NCI-H748 (cell line): ENCODE data around the gene DRAXIN.
A peak's percentile ranks its signal among the peaks of the same experiment; 100 is the strongest.

Source experiments
- DNase-seq: peaks from one replicate; lab custom pipeline; 2025; ENCODE audit not compliant: unreplicated experiment; lab: John Stamatoyannopoulos, UW

DRAXIN gene

DNA sequence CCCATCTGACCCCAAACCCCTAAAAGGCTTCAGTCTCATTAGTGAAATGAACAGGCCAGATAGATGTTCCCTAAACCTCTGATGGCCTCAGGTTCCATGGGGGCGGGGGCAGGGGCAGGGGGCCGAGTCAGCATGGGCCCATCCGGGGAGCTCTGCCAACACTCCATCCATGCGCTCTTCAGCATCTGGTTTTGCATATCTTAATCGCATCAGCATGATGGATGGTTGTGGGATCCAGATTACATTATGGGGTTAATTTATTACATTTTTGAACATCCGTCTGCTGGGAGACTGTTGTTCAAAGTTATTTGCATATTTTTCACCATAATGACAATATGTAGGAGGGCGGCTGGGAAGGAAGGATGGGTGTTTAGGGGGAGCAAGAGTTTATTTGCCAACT, 7.4 kb upstream of the DRAXIN start:
- DNase-seq = no peak

DNA sequence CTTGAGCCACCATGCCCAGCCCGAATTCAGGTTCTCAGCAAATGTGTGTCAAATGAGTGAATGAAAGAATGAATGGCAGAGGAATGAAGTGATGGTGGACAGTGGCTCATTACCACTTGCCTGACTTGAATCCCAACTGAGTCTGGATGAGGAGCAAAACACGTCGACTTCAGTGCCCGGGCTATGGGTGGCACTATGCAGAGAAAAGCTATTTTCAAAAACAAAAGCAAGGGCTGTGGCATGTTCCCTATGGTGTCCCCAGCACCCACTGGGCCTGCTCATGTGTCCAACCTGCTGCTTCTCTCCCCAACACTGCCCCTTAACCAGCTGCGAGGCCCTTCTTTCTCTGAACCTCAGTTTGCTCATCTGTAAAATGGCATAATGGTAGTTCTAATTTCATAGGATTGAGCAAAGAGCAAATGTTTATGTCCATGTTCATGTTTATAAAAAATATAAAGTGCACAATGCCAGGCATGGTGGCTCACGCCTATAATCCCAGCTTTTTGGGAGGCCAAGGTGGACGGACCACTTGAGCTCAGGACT, 6.2 kb upstream of the DRAXIN start:
- DNase-seq = no peak

DNA sequence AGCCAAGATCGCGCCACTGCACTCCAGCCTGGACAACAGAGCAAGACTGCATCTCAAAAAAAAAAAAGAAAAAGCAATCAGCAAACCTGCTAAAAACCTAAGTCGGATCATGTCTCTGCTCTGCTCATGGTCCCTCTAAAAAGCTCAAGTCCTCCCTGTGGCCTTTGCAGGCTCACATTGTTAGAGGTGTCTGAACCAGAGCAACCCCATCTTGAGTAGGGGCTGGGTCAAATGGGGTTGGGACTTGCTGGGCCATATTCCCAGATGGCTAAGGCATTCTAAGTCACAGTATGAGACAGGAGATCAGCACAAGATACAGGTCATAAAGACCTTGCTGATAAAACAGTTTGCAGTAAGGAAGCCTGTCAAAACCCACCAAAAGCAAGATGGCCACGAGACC, 3.0 kb upstream of the DRAXIN start:
- no peak for DNase-seq

DNA sequence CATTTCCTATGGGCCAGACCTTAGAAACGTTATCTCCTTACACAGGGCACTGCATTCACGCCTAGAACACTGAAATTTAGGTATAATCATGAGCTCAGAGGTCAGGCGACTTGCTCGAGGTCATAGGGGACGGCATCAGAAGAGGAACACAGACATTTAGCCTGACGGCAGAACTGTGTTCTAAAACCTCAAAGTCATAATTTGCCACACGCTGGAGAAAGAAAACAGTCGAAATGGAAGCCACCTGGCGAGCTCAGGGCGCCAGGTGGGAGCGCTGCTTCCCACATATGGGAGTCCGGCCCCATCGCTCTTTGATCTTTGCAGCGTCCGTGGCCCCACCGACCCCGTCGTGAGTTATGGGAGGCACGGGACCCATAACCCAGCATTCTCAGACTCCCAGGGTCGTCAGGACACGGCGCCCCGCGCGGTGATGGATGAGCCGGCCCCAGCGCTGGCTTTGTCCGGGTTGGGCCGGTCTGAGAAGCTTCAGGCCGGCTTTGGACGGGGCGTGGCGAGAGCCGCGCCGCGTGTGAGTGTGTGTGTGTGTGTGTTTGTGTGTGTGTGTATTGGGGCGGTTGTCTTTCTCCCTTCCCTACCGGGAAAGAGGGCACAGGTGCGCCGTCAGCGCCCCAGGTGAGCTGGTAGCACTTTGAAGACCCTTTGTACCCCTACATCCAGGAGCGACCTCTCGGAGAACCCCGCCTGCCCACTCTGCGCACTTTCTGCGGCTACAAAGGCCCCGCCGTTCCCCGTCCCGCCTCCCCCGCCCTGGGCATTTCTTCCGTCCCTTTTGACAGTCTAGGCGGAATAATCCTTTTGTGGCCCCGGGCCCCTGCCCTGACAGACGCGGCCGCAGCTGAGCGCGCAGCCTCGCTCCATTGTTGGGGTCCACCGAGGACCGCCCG, 861 bp upstream of the DRAXIN start:
- DNase-seq = peak; percentile 74

DNA sequence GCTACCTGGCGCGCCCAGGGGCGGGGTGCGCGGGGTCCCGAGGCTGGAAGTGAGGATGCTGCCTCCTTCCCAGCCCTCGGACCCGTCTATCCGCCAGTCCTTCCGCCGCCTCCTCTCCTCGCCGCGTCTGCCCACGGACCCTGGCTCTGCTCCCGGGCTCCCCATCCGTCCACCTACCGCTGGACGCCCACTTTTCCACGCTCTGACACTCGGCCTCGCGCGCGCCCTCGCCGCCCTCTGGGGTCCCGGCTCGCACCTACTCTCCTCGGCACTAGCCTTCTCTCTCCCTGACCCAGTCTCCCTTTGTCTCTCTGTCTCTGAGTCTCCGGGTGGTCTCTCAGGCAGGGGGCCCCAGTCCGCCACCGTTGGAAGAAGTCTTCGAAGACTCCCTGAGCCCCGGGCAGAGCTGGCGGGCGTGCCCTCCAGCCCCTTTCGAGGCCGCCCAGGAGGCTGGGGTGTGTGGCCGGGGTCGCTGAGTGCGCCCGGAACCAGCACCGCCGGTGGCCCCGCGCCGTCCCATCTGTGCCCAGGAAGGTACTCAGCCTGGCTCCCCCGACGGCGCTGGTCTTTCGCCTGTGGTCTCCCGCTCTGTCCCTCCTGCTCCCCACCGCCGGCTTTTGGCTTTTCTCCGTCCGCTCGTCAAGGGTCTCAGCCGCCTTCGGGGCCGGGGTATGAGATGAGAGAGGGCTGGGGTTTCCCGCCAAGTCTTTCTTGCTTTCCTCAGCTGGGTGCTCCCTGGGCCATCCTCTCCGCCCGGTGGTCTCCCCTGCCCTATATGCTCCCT, 610 bp downstream of the DRAXIN start:
- DNase-seq = no peak

DNA sequence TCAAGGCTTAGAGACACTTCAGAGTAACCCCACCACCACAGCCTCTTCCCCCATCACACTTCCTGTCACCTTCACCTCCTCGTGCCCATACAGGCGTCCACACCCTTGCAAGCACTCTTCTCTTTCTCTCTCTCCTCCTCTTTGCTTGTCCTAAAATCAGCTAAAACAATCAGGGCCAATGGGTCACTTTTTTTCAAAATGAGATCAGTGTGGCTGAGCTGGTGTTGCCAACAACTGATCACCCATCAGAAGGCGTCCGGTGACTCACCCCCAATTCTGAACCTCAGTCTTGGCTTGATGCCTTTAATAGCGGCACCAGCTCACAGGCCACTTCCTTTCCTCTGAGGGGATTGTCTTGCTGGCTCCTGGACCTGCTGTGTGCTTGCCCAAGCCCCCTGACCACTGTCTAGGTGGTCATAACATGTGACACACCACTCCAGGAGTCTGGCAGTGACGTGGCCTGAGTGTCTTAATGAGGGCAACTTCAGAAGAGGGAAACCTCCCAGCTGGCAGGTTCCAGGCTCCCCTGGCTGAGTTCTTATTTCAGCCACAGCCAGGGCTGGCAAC, 1.6 kb downstream of the DRAXIN start:
- DNase-seq = no peak

DNA sequence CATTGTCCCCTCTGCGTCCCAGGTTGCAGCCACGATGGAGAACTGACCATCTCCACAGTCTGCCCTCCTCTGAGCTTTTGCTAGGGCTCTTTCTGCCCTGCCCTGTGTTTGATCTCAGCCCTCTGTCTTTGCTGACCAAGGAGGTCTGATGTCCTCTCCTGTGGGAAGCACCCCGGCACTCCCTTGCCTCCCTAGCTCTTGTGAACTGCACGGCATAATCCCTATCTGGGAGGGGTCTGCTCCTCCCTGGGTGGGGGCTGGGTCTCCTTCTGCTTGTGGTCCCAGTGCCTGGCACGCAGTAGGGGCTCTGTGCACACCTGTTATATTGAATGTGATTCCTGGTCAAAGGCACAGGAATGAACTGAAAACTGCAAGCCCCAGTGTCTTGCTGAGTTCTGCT, 2.4 kb downstream of the DRAXIN start:
- DNase-seq = no peak

DNA sequence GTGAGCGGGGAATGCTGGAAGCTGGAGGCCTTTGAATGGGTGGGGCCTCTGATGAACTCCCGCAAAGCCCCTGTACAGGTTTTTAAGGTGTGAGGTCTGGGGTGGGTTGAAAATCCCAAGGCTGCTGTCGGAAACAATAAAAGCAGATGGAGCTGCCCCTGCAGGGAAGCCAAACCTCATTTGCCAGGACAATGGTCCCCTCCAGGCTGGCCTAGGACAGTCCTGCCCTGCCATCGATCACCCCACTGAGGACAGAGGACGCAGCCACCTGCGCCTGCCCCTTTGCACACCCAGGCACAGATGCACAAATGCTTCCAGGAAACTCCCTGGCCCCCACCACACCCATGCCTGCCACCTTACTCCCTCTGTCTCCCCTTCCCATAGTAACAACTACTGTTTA, 4.4 kb downstream of the DRAXIN start:
- DNase-seq = no peak

DNA sequence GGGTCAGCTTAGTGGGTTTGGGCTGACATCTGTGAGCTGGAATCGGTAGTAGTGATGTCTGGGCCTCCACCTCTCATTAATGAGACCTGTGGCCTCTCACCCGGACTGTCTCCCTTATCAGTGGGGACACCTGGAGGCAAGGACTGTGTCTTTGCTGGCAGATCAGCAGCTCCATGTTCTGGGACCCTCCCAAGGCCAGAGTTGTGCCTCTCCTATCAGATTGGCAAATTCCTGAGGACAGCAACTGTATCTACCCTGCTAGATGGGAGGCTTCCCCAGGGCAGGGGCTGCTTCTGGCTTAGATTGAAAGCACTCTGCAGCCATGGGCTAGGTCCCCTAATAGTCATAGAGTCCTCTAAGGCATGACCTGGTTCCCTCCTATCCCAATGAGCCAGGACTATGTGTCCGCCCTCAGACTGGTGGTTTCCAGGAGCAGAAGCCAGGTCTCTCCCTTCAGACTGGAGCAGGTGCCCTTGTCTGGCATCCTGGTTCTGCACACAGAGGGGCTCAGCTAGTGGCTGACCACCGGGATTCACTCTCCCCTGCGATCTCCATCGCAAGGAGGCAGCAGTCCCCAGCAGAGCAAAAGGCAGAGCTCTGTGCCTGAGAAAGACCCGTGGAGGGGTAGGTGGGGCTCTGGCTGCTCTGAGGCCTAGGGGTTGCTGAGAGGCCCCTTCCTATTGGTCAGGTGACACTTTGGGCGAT, 5.8 kb downstream of the DRAXIN start:
- DNase-seq = no peak

DNA sequence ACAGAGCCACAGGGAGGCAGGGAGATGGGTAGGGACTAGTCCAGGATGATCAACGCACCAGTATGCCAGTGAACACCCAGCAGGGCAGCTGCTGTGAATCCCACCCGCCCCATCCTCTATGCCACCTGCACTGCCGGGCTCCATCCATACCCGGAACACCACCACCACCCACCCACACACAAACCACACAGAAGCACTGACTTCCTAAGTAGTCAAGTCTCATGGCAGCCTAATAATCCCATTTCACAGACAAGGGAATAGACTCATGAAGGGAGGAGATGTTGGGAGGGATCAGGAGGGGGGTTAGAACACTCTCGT, 6.3 kb downstream of the DRAXIN start:
- DNase-seq = no peak

DNA sequence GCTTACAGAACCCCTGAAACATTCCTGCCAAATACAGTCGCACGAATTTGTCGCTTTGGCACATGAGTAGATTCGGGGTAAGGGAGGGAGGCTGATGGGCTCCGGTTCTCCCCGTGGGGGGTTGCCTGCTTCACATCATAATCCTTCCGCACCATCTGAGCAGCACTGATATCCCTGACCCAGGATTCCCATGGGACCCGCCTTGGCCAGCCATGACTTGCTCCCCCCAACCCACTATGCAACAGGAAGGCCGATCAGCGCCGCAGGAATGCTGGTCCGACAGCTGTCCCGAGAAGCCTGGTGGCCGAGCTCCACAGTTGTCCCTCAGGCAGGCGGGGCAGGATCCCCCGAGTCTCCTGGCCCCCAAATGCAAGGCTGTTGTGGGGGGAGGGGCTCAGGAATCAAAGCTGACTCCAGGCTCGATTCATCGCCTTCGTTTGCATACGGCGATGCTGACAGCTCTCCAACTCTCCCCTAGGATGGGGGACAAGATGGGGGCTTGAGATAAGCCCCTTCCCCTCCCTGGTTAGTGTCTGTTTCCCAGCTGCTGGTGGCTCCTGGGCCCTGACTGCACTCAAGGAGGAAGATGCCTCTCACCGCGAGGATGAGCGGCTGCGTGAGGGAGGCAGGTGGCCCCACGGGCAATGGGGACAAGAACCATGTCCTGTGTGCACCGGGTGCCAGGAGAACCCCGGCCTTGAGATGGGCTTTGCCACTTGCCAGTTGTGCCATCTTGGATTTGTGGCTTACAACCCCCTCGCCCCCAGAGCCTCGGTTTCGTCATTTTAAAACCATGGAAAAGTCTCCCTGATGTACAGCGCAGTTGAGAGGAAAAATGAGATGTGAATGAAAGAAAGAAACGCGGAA, 9.3 kb downstream of the DRAXIN start:
- DNase-seq = no peak

DNA sequence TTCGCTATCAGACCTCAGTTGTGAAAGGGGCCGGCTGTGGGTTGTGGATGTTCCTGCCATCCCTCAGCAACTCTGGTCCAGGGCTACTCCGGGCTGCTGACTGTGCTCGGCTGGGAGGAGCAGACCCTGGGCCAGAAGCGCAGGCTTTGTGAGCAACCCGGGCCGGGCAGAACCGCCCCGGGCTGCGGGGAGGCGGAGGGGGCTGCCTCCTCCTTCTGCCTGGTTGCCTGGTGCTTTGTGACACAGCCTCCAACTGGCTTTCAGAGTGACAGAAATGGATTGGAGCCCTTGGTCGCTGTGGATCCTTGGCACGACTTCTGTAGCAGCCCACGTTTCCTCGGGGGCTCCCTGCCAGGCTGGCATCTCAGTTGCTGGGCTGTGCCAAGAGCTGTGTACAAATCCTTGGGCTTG, 10.0 kb downstream of the DRAXIN start:
- DNase-seq = no peak

DNA sequence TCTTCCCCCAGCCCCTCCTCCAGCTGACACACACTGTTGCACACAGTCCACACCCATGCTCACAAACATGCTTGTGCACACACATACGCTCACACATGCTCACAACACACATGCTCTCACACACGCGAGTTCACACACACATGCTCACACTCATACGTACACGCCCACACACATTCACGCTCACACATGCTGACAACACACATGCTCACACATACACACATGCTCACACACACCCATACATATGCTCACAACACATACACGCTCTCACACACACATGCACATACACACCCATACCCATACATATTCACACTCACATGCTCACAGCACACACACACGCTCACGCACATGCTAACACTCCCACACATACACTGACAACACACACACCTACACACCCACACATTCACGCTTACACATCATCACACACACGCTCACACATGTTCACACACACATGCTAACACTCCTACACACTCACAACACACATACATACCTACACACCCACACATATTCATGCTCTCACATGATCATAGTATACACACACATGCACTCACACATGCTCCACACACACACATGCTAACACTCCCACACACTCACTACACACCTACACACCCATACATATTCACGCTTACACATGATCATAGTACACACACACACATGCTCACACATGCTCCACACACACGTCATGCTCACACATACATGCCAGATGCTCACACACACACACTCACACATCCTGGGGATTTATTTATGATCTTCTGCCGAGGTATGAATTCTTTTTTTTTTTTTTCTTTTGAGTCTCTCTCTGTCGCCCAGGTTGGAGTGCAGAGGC, 10.7 kb downstream of the DRAXIN start:
- DNase-seq = no peak

DNA sequence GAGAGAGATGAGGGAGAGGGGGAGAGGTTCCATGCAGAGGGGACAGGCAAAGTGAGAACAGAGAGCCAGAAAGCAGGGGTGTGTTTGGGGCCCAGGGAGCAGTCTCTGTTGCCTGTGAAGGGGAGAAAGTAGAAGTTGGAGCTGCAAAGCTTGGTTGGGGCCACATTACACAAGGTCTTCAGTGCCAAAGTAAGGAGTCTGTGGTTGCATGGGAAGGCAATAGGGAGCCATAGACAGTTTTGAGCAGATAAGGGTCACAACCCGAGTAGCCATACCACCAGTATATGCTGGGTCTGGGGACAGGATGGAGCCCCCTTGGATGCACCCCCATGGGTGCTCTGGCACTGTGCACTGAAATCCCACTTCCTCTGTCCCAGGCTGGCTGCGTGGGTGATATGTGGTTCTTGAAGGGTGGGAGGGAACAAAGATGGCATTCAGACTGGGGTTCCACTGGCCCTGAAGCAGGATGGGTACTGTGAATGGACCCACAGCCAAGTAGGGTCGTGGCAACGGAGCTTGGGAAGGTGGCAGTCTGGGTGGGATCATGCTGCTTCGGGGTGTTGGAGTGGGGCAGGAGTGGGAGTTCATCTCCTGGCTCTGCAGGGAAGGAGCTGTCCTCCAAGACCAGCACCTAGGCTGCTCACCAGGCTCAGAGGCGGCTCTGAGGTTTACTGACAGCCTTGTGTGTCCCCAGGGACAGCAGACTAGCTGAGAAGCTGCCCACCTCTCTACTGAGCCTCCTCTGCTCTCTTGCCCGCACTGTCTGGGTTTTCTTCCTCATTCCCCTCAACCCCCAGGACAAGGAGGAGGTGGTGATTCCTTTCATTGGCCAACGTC, 12.1 kb downstream of the DRAXIN start:
- DNase-seq = no peak

DNA sequence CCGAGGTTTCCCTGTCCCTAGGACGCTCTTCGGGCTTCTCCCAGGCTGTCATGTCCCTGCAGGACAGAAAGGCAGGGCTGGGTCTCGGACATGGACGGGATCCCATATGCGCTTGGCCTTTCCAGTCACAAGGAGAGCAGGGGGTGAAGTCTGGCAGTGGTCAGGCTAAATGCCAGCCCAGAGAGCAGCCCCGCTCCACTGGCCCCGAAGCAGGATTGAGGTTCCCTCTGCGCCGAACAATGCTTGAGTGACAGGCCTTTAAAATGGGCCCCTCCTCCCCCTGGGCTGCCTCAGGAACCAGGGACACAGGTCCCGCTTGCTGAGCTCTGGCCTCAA, 12.7 kb downstream of the DRAXIN start:
- DNase-seq = no peak

DNA sequence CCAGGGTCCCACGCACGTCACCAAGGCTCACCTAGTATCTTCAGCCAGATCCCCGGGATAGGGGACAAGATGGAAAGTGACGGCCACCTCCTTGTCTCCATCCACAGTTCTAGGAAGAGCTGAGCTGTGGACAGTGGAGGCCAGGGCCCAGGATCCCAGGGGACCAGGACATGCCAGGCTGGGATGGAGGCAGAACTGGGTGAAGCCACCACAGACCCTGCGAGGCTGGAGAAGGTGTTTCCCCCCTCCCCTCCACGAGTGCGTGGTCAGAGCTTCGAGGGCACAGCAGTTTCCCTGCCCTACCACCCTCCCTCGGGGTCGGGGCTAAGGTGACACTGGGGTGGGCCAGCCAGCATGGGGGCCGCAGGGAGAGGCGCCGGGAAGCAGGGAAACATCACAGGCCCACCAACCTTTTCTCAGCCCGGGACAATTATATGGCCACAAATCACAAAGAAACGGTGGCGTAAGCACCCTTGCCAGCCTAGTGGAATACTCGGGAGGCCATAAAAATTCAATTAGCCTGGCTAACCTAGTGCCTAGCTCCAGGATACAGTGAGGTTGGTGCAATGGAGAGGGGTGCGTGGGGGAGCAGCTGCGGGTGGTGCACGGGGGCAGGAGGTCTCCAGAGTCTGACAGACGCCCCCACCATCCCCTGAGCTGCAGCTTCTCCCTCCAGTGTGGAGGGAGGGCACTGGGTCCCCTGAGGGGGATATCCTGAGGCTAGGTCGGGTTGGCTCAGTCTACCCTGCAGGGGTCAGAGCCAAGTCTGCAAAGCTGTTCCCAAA, 13.4 kb downstream of the DRAXIN start:
- no peak for DNase-seq

DNA sequence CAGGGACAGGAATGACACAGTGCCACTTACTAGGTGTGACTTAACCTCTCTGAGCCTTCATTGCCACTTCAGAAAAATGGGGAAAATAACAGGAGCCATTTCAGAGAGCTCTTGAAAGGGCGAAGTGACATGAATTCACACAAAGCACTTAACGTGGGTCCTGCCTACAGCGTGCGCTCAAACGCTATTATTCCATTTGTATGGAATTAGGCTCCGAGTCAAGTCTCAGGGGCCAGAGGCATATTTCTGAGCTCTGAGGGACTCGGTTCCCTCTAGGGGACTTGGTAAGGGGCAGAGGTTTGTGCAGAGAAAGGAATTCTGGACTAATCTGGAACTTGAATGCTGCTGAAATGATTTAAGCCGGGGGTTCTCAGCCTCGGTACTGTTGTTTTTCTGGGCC, 14.1 kb downstream of the DRAXIN start:
- DNase-seq = no peak

DNA sequence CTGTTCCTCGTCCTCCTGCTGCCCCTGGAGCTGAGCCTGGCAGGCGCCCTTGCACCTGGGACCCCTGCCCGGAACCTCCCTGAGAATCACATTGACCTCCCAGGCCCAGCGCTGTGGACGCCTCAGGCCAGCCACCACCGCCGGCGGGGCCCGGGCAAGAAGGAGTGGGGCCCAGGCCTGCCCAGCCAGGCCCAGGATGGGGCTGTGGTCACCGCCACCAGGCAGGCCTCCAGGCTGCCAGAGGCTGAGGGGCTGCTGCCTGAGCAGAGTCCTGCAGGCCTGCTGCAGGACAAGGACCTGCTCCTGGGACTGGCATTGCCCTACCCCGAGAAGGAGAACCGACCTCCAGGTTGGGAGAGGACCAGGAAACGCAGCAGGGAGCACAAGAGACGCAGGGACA, 14.8 kb downstream of the DRAXIN start:
- DNase-seq = no peak
